SK-N-SH (cell line): Measurements from ENCODE around the gene MNT. TPM values are rescaled to one million over a fixed set of nuclear protein-coding genes. Genes with fewer than 3 reads are reported as not detected.

Experiments used
- CTCF ChIA-PET: fragments of 300-600, 350-600 bp; formaldehyde crosslinking; extraction: SDS; loops from one replicate; lab custom pipeline; 2021; lab: Yijun Ruan, JAX
- POLR2A ChIA-PET: fragments of 350-600 bp; sonication (Branson Sonifier 250); formaldehyde crosslinking; extraction: SDS; loops from one replicate; lab custom pipeline; 2020; ENCODE audit warnings: antibody characterized with exemption, inconsistent platforms; lab: Yijun Ruan, JAX
- DNase-seq: peaks from one replicate; pipeline ENCODE4 v3.0.0; 2012
- H2AFZ ChIP-seq: fragments of 200-600 bp; sonication (generic); 2 replicates; pipeline ENCODE4 v1.8.1; 2016; ENCODE audit warnings: antibody characterized with exemption, mild to moderate bottlenecking, low read depth
- H3F3A ChIP-seq: fragments of 200-600 bp; sonication (generic); replicated peaks from 2 replicates; pipeline ENCODE3; 2016; ENCODE audit warnings: antibody characterized with exemption, mild to moderate bottlenecking; ENCODE audit not compliant: insufficient read depth
- H3K27ac ChIP-seq, 2 experiments: fragments of 200-500 bp in 1 of 2; fragments of 200-600 bp in 1 of 2; sonication (Bioruptor generic) in 1 of 2; sonication (generic), shearing (Covaris generic) in 1 of 2; 2 replicates each; pipeline versions ENCODE4 v1.5.1 to v1.6.1; 2014 to 2016; ENCODE audit warnings: low read depth in 2 of 2, inconsistent platforms in 1 of 2, low read length in 1 of 2, mild to moderate bottlenecking in 1 of 2, mixed read lengths in 1 of 2
- H3K27me3 ChIP-seq: fragments of 200-600 bp; sonication (generic), shearing (Covaris generic); 2 replicates; pipeline ENCODE4 v1.6.1; 2016; ENCODE audit warnings: mixed run types; ENCODE audit not compliant: insufficient read depth
- H3K36me3 ChIP-seq, 2 experiments: fragments of 200-500 bp in 1 of 2; fragments of 200-600 bp in 1 of 2; sonication (Bioruptor generic) in 1 of 2; sonication (generic) in 1 of 2; replicated peaks in 1 of 2; 2 replicates each; pipeline versions ENCODE3 to v1.5.1; 2014 to 2016; ENCODE audit warnings: low read length in 1 of 2, mild to moderate bottlenecking in 1 of 2; ENCODE audit not compliant: insufficient read depth in 2 of 2, control insufficient read depth in 1 of 2
- H3K4me1 ChIP-seq, 2 experiments: fragments of 200-500 bp in 1 of 2; fragments of 200-600 bp in 1 of 2; sonication (Bioruptor generic) in 1 of 2; sonication (generic), shearing (Covaris generic) in 1 of 2; 2 replicates each; pipeline versions ENCODE4 v1.5.1 to v1.6.1; 2014 to 2016; ENCODE audit warnings: low read depth in 1 of 2, low read length in 1 of 2, mixed run types in 1 of 2; ENCODE audit not compliant: insufficient read depth in 2 of 2, control insufficient read depth in 1 of 2
- H3K4me2 ChIP-seq: fragments of 200-600 bp; sonication (generic), shearing (Covaris generic); 2 replicates; pipeline ENCODE4 v1.6.1; 2017; ENCODE audit warnings: mixed run types
- H3K4me3 ChIP-seq, 2 experiments: fragments of 200-500 bp in 1 of 2; fragments of 200-600 bp in 1 of 2; sonication (Bioruptor generic) in 1 of 2; sonication (generic), shearing (Covaris generic) in 1 of 2; 2 replicates each; pipeline versions ENCODE4 v1.5.1 to v1.8.1; 2014 to 2016; ENCODE audit warnings: low read depth in 2 of 2, inconsistent platforms in 1 of 2, low read length in 1 of 2, mild to moderate bottlenecking in 1 of 2, mixed read lengths in 1 of 2, moderate library complexity in 1 of 2
- H3K79me2 ChIP-seq: fragments of 200-600 bp; sonication (generic); 2 replicates; pipeline ENCODE4 v1.8.1; 2017; ENCODE audit warnings: mild to moderate bottlenecking; ENCODE audit not compliant: insufficient read depth
- H3K9ac ChIP-seq: fragments of 200-600 bp; sonication (generic); 2 replicates; pipeline ENCODE4 v1.6.1; 2017; ENCODE audit warnings: mixed run types
- H3K9me2 ChIP-seq: fragments of 200-600 bp; sonication (generic); 2 replicates; pipeline ENCODE4 v1.6.1; 2017; ENCODE audit warnings: mixed run types
- H3K9me3 ChIP-seq: fragments of 200-600 bp; sonication (generic); 2 replicates; pipeline ENCODE4 v1.6.1; 2017; ENCODE audit warnings: mixed run types, mild to moderate bottlenecking, moderate library complexity
- H4K20me1 ChIP-seq: fragments of 200-600 bp; sonication (generic); 2 replicates; pipeline ENCODE4 v1.6.1; 2017; ENCODE audit warnings: mild to moderate bottlenecking, mixed run types; ENCODE audit not compliant: insufficient read depth
- CTCF ChIP-seq: fragments of 200-600 bp; sonication (generic); IDR thresholded peaks from 2 replicates; pipeline ENCODE4 v1.6.1; 2017; ENCODE audit warnings: antibody characterized with exemption, mild to moderate bottlenecking, moderate library complexity
- ELF1 ChIP-seq: IDR thresholded peaks from 2 replicates; pipeline ENCODE4 v1.4.0; 2012
- EP300 ChIP-seq, 2 experiments: IDR thresholded peaks; 2 replicates each; pipeline versions ENCODE4 v1.4.0 to v1.6.1; 2012; ENCODE audit warnings: borderline replicate concordance in 1 of 2, low read depth in 1 of 2, low read length in 1 of 2
- FOSL2 ChIP-seq: IDR thresholded peaks from 2 replicates; pipeline ENCODE4 v1.4.0; 2012; ENCODE audit warnings: low read depth, mild to moderate bottlenecking, moderate library complexity, borderline replicate concordance
- GABPA ChIP-seq: IDR thresholded peaks from 2 replicates; pipeline ENCODE4 v1.4.0; 2012; ENCODE audit warnings: low read depth, mild to moderate bottlenecking
- GATA2 ChIP-seq: sonication (generic); formaldehyde crosslinking; IDR thresholded peaks from 2 replicates; pipeline ENCODE4 v1.5.0; 2020; ENCODE audit warnings: mild to moderate bottlenecking, missing genetic modification reagents
- IRF3 ChIP-seq: fragments of 150-350 bp; IDR thresholded peaks from 2 replicates; pipeline ENCODE4 v1.6.1; 2016; ENCODE audit warnings: mild to moderate bottlenecking, low read depth, low read length
- MAX ChIP-seq: IDR thresholded peaks from 2 replicates; pipeline ENCODE4 v1.4.0; 2012; ENCODE audit warnings: low read depth
- MEF2A ChIP-seq: IDR thresholded peaks from 2 replicates; pipeline ENCODE4 v1.4.0; 2012; ENCODE audit warnings: low read depth, borderline replicate concordance
- MXI1 ChIP-seq: IDR thresholded peaks from 2 replicates; pipeline ENCODE4 v1.6.1; 2012; ENCODE audit warnings: mild to moderate bottlenecking, low read depth, low read length, improper control_type of control experiment
- RAD21 ChIP-seq: IDR thresholded peaks from 2 replicates; pipeline ENCODE4 v1.6.1; 2012; ENCODE audit warnings: mild to moderate bottlenecking, low read length
- RFX5 ChIP-seq: IDR thresholded peaks from 2 replicates; pipeline ENCODE4 v1.6.1; 2012; ENCODE audit warnings: mild to moderate bottlenecking, improper control_type of control experiment, low read length
- SIN3A ChIP-seq: IDR thresholded peaks from 2 replicates; pipeline ENCODE4 v1.6.1; 2012; ENCODE audit warnings: low read depth, mild to moderate bottlenecking, low read length, moderate library complexity, borderline replicate concordance
- SMC3 ChIP-seq: IDR thresholded peaks from 2 replicates; pipeline ENCODE4 v1.6.1; 2012; ENCODE audit warnings: low read depth, low read length, improper control_type of control experiment
- USF1 ChIP-seq: IDR thresholded peaks from 2 replicates; pipeline ENCODE4 v1.4.0; 2012; ENCODE audit warnings: low read depth, borderline replicate concordance
- USF2 ChIP-seq: fragments of 150-350 bp; IDR thresholded peaks from 2 replicates; pipeline ENCODE4 v1.6.1; 2017; ENCODE audit warnings: antibody characterized with exemption, low read length, low read depth, borderline replicate concordance
- ZBTB33 ChIP-seq: IDR thresholded peaks from 2 replicates; pipeline ENCODE4 v1.4.0; 2012; ENCODE audit warnings: low read depth, borderline replicate concordance
- WGBS: methylation state at CpG from one replicate; pipeline ENCODE4 v1.1.6; 2017; ENCODE audit warnings: low lambda C conversion rate; 5-methylcytosine and 5-hydroxymethylcytosine counted together
- polyA plus RNA-seq, 3 experiments: library from polyadenylated mRNA; depleted of rRNA; stranded (reverse); fragments of >200 nt; gene quantifications; 2 replicates each; pipeline ENCODE4 v1.2.3, GENCODE V29; 2012

MNT gene
- polyA plus RNA-seq, 1 of the 3 experiments (the other 2 are of a cell fraction): 7.1 TPM

GRCh38 chr17:2371183-2372130 is 29.4 kb downstream of the MNT start:
- Histone ChIP-seq H3K79me2 (no peaks in the 10 kb centered on the region), H3K36me3 (peaks cover 3 to 77% of the 10 kb centered on the region in 2 experiments), H3K4me2 (no peak overlapping the region), H2AFZ (no peak overlapping the region), H3K27me3 (no peaks in the 10 kb centered on the region)
- CTCF ChIA-PET: interaction anchor here (7.5 to 26.4 kb wide), 3 partner anchors 11 to 38 kb away, joined by 59 to 654 read pairs (median 88); partner anchors contain the start of gene MNT
- peak; percentile 18 for DNase-seq
- TF ChIP-seq RAD21 (no peak), MAX (no peak), FOSL2 (no peak), MXI1 (no peak), IRF3 (no peak), RFX5 (no peak), USF2 (no peak), USF1 (no peak), ZBTB33 (no peak), MEF2A (no peak), CTCF (no peak), SMC3 (no peak), SIN3A (no peak), GABPA (no peak), ELF1 (no peak), EP300 (IDR thresholded peaks at IDR 0.05; ENCODE audit: borderline replicate concordance in 1 of 2, low read depth in 1 of 2, low read length in 1 of 2) (no peak), GATA2 (CRISPR knock-in tag) (no peak)
- TF ChIP-seq, all 33 proteins: peak for 0
- Histone ChIP-seq H3K27ac (no peak overlapping the region), H3K9me3 (no peaks in the 10 kb centered on the region), H3K9ac (no peak overlapping the region), H3K4me3 (no peak overlapping the region), H4K20me1 (no peaks in the 10 kb centered on the region), H3K4me1 (no peaks in the 10 kb centered on the region; a peak in 1 of 4 replicates), H3F3A (no peaks in the 10 kb centered on the region), H3K9me2 (no peaks in the 10 kb centered on the region)
- 91% methylated on average over 24 of the region's 30 CpGs for WGBS
- POLR2A ChIA-PET: interaction anchor here (1.2 kb wide), 1 partner anchor 11 kb away, joined by 5 read pairs; no protein-coding TSS in a partner anchor
